Mesodermal cell (in vitro differentiated cells): ENCODE results near the gene IQCH.
"Not testable (repeated sequence)": the region's sequence is repeated elsewhere in the genome, so short reads cannot be mapped to it uniquely, and the experiment has no call there.

Experiments
- H3K27ac ChIP-seq: 2 replicates; pipeline ENCODE4 v1.7.0; 2013; ENCODE audit warnings: mild to moderate bottlenecking, low read depth, low read length, moderate library complexity; ENCODE audit not compliant: severe bottlenecking
- H3K36me3 ChIP-seq: 2 replicates; pipeline ENCODE4 v1.7.1; 2013; ENCODE audit warnings: mild to moderate bottlenecking, low read length, moderate library complexity; ENCODE audit not compliant: control insufficient read depth, insufficient read depth
- H3K4me1 ChIP-seq: one replicate; pipeline ENCODE4 v1.7.1; 2013; ENCODE audit warnings: mild to moderate bottlenecking, low read length; ENCODE audit not compliant: insufficient read depth, control insufficient read depth, poor library complexity, severe bottlenecking
- H3K4me3 ChIP-seq: 2 replicates; pipeline ENCODE4 v1.7.0; 2013; ENCODE audit warnings: low read length, control low read depth, mild to moderate bottlenecking; ENCODE audit not compliant: insufficient read depth, poor library complexity, severe bottlenecking; ENCODE audit errors: extremely low read depth
- H3K9me3 ChIP-seq: 2 replicates; pipeline ENCODE4 v1.7.1; 2013; ENCODE audit warnings: mild to moderate bottlenecking, low read length, moderate library complexity; ENCODE audit not compliant: control insufficient read depth
- WGBS, 2 experiments: methylation state at CpG; one replicate each; pipeline ENCODE4 v1.1.5; 2013; ENCODE audit warnings: missing lambda C conversion rate in 2 of 2; ENCODE audit not compliant: insufficient coverage in 2 of 2; 5-methylcytosine and 5-hydroxymethylcytosine counted together

IQCH gene

GRCh38 chr15:67444100-67444499, 189.5 kb downstream of the IQCH start:
- no peaks in the 10 kb centered on the region for H3K9me3 ChIP-seq
- H3K4me1 ChIP-seq, result no peaks in the 10 kb centered on the region
- WGBS, 2 experiments, result 80 to 100% methylated on average over 1 to 2 of the region's 2 CpGs

GRCh38 chr15:67446449-67446848, 191.9 kb downstream of the IQCH start:
- Histone ChIP-seq H3K36me3 (no peaks in the 10 kb centered on the region), H3K27ac (no peak overlapping the region), H3K4me3 (no peak overlapping the region), H3K4me1 (no peaks in the 10 kb centered on the region), H3K9me3 (no peaks in the 10 kb centered on the region)
- 67 to 69% methylated on average over 1 to 2 of the region's 2 CpGs for WGBS, 2 experiments

More at GRCh38 chr15:67444100-67444499, 189.5 kb downstream of the IQCH start:
- no peaks in the 10 kb centered on the region for H3K36me3 ChIP-seq
- no peak overlapping the region for H3K4me3 ChIP-seq
- no peak overlapping the region for H3K27ac ChIP-seq

GRCh38 chr15:67448372-67448771, 193.8 kb downstream of the IQCH start:
- H3K27ac ChIP-seq, H3K36me3 ChIP-seq, H3K9me3 ChIP-seq, H3K4me1 ChIP-seq, H3K4me3 ChIP-seq: not testable (repeated sequence)
- WGBS, 2 experiments, result 86% methylated on average over 1 of the region's 5 CpGs; no CpG with 5 or more reads in 1 of the 2 experiments

- not testable (repeated sequence) for H3K27ac ChIP-seq, H3K9me3 ChIP-seq, H3K36me3 ChIP-seq, H3K4me3 ChIP-seq, H3K4me1 ChIP-seq
- 81 to 91% methylated on average over 2 to 6 of the region's 11 CpGs for WGBS, 2 experiments
Measured at GRCh38 chr15:67453703-67454102, 199.1 kb downstream of the IQCH start.

GRCh38 chr15:67456677-67457529, 202.3 kb downstream of the IQCH start:
- no peaks in the 10 kb centered on the region for H3K9me3 ChIP-seq
- no peaks in the 10 kb centered on the region for H3K36me3 ChIP-seq
- no peak overlapping the region for H3K4me3 ChIP-seq
- 24 to 38% methylated on average over 5 of the region's 8 CpGs for WGBS, 2 experiments
- H3K27ac ChIP-seq, result no peak overlapping the region
- no peaks in the 10 kb centered on the region for H3K4me1 ChIP-seq

- no peak overlapping the region for H3K4me3 ChIP-seq
- H3K4me1 ChIP-seq, result no peaks in the 10 kb centered on the region
- 61 to 90% methylated on average over 2 to 3 of the region's 5 CpGs for WGBS, 2 experiments
- no peaks in the 10 kb centered on the region for H3K36me3 ChIP-seq
- H3K27ac ChIP-seq, result no peak overlapping the region
- H3K9me3 ChIP-seq, result no peaks in the 10 kb centered on the region
Measured at GRCh38 chr15:67458331-67459029, 203.9 kb downstream of the IQCH start.

- WGBS, 2 experiments, result no CpG with 5 or more reads among the region's 2 CpGs
- Histone ChIP-seq H3K9me3 (no peaks in the 10 kb centered on the region), H3K36me3 (no peaks in the 10 kb centered on the region), H3K27ac (no peak overlapping the region), H3K4me3 (no peak overlapping the region), H3K4me1 (peaks cover 3% of the 10 kb centered on the region)
Measured at GRCh38 chr15:67460521-67460920, 205.9 kb downstream of the IQCH start.

- Histone ChIP-seq H3K27ac (no peak overlapping the region), H3K4me3 (no peak overlapping the region), H3K36me3 (no peaks in the 10 kb centered on the region), H3K9me3 (no peaks in the 10 kb centered on the region), H3K4me1 (peaks cover 4% of the 10 kb centered on the region)
- 97 to 100% methylated on average over 2 to 4 of the region's 6 CpGs for WGBS, 2 experiments
Measured at GRCh38 chr15:67461735-67462134, 207.1 kb downstream of the IQCH start.

GRCh38 chr15:67462875-67463274, 208.3 kb downstream of the IQCH start:
- peaks cover 4% of the 10 kb centered on the region for H3K4me1 ChIP-seq
- WGBS, 2 experiments, result no CpG with 5 or more reads among the region's 3 CpGs
- H3K4me3 ChIP-seq, result no peak overlapping the region
- H3K36me3 ChIP-seq, result no peaks in the 10 kb centered on the region
- H3K27ac ChIP-seq, result no peak overlapping the region
- H3K9me3 ChIP-seq, result no peaks in the 10 kb centered on the region

- no peaks in the 10 kb centered on the region for H3K9me3 ChIP-seq
- no peak overlapping the region for H3K4me3 ChIP-seq
- no peaks in the 10 kb centered on the region for H3K36me3 ChIP-seq
- peaks cover 4% of the 10 kb centered on the region for H3K4me1 ChIP-seq
- no peak overlapping the region for H3K27ac ChIP-seq
Measured at GRCh38 chr15:67463488-67463887, 208.9 kb downstream of the IQCH start.
